ENCODE measurements around the gene PIK3IP1.

DNA sequence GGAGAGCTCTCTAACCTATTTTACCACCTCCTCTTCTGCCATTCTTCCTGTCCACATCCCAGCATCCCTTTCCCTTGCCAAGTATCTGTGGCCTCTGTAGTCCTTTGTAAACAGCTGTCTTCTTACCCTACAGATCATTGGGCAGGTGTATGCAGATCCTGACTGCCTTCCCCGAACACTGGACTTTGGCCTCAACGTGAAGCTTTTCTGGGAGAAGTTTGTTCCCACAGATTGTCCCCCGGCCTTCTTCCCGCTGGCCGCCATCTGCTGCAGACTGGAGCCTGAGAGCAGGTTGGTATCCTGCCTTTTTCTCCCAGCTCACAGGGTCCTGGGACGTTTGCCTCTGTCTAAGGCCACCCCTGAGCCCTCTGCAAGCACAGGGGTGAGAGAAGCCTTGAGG is 17.3 kb downstream of the PIK3IP1 start:
- TF ChIP-seq, protein P1, sequence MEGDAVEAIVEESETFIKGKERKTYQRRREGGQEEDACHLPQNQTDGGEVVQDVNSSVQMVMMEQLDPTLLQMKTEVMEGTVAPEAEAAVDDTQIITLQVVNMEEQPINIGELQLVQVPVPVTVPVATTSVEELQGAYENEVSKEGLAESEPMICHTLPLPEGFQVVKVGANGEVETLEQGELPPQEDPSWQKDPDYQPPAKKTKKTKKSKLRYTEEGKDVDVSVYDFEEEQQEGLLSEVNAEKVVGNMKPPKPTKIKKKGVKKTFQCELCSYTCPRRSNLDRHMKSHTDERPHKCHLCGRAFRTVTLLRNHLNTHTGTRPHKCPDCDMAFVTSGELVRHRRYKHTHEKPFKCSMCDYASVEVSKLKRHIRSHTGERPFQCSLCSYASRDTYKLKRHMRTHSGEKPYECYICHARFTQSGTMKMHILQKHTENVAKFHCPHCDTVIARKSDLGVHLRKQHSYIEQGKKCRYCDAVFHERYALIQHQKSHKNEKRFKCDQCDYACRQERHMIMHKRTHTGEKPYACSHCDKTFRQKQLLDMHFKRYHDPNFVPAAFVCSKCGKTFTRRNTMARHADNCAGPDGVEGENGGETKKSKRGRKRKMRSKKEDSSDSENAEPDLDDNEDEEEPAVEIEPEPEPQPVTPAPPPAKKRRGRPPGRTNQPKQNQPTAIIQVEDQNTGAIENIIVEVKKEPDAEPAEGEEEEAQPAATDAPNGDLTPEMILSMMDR (IDR thresholded peaks at IDR 0.05): no peak
- TF ChIP-seq POLR2A (IDR thresholded peaks at IDR 0.05): no peak
